Testis (tissue), 3 donors: ENCODE measurements around the gene FUT1. TPM values are rescaled to one million over a fixed set of nuclear protein-coding genes. Genes with fewer than 3 reads are reported as not detected.

Experiments
- DNase-seq: peaks from one replicate; pipeline ENCODE4 v3.0.0-alpha.2; 2019
- H3K27ac ChIP-seq, 2 donors: fragments of 200-600 bp; sonication (generic); one replicate each; pipeline ENCODE4 v1.5.1; 2019
- H3K27me3 ChIP-seq: fragments of 200-600 bp; sonication (generic); one replicate; pipeline ENCODE4 v1.5.1; 2019
- H3K36me3 ChIP-seq: fragments of 200-600 bp; sonication (generic); one replicate; pipeline ENCODE4 v1.5.1; 2017; ENCODE audit warnings: low read depth; ENCODE audit errors: missing control alignments
- H3K4me1 ChIP-seq: fragments of 200-600 bp; sonication (generic); one replicate; pipeline ENCODE4 v1.5.1; 2019
- H3K4me3 ChIP-seq, 2 donors: fragments of 200-600 bp; sonication (generic); one replicate each; pipeline ENCODE4 v1.5.1; 2017 to 2019
- H3K9me3 ChIP-seq: fragments of 200-600 bp; sonication (generic); one replicate; pipeline ENCODE4 v1.5.1; 2017
- POLR2A ChIP-seq: fragments of 450-650 bp; IDR thresholded peaks from one replicate; pipeline ENCODE4 v1.6.1; 2017; ENCODE audit warnings: antibody characterized with exemption, mild to moderate bottlenecking, moderate library complexity
- WGBS, 2 donors: methylation state at CpG; one replicate each; pipeline ENCODE4 v1.1.5; 2018; 5-methylcytosine and 5-hydroxymethylcytosine counted together
- intact Hi-C: fragments of 100-400 bp; cut with DNase I; formaldehyde crosslinking; loops from one replicate; pipeline ENCODE4 v1.15.1; 2023; ENCODE audit warnings: low total_unique reads
- polyA plus RNA-seq: library from polyadenylated mRNA; stranded (reverse); fragments of 350-450 nt; fragmentation: Illumina TruSeq; extraction: RNeasy Lipid Tissue Mini Kit (QIAGEN cat#74804); gene quantifications from one replicate; pipeline ENCODE4 v1.2.3, GENCODE V29; 2014; ENCODE audit warnings: low read depth, low replicate concordance; ENCODE audit not compliant: insufficient read depth
- total RNA-seq, 2 donors: library from RNA; depleted of rRNA; stranded (reverse); fragments of >200 nt; gene quantifications; one replicate each; pipeline ENCODE4 v1.2.3, GENCODE V29; 2016
- TF ChIP-seq, protein P1 (sequence below), 3 experiments: fragments of 450-650 bp in 2 of 3; fragments of 200-600 bp in 1 of 3; sonication (generic) in 1 of 3; IDR thresholded peaks; one replicate each; pipeline ENCODE4 v1.5.1; 2016 to 2019; ENCODE audit warnings: antibody characterized with exemption in 3 of 3, mild to moderate bottlenecking in 2 of 3, moderate library complexity in 1 of 3

FUT1 gene
- total and polyA plus RNA-seq, 3 donors from 2014 or later: 2.0 to 5.1 (median 3.6) TPM

DNA sequence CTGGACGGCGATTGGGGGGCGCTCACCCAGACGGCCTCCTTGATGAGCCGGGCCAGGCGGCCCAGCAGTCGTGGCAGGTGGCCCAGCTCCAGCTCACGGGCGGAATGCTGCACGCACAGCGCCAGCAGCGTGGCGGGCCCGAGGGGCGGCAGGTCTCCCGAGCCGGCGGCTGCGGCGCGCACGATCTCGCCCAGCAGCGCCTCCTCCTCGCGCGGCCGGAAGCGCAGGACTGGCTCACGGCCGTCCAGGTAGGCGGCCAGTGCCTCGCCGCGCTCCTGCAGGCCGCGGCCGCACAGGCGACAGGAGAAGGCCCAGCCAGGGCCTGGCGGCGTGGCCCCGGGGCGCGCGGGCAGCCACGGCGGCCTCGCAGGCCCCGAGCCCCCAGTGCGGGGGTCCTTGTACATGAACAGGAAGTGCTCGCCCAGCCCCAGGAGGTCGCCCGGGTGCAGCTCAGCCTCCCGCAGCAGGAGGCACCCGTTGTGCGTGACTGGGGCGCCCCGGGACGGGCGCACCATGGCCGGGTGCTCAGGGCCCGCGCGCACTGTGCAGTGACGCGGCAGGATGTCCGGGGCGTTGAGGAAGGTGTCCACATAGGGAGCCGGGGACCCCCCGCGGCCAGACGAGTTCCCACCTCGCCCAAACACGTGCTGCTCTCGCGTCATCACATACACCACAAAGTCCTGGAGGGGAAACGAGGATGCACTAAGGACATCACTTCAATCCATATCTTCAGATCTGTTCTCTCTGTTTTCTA lies 23.4 kb downstream of the FUT1 start:
- H3K27ac ChIP-seq: peak overlapping the region in 1 of 2 donors; percentile 66

DNA sequence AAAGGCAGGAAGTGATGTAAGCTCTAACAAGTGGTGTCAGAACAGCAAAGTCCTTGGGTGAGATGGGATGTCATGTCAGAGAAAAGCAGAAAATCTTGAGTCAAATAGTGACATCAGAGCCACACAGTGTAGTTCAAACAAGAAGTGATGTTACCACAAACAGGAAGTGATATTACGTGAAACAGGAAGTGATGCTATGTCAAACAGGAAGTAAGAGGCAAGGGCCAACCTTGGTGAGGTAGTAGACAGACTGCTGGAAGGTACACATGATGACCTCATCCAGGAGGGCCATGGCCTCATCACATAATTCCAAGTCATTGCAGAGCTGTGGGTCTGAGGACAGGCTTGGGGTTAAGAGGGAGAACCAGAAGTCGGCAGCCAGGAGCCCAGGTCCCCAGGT lies 25.9 kb downstream of the FUT1 start:
- WGBS, 2 donors: 68 to 79% methylated on average over 1 to 2 of the region's 2 CpGs
- Histone ChIP-seq H3K4me1 (peaks cover 13% of the 10 kb centered on the region), H3K27ac (peak overlapping the region in 1 of 2 donors; percentile 43), H3K4me3 (no peak overlapping the region), H3K9me3 (no peaks in the 10 kb centered on the region), H3K27me3 (no peaks in the 10 kb centered on the region), H3K36me3 (no peaks in the 10 kb centered on the region)
- TF ChIP-seq, protein P1, sequence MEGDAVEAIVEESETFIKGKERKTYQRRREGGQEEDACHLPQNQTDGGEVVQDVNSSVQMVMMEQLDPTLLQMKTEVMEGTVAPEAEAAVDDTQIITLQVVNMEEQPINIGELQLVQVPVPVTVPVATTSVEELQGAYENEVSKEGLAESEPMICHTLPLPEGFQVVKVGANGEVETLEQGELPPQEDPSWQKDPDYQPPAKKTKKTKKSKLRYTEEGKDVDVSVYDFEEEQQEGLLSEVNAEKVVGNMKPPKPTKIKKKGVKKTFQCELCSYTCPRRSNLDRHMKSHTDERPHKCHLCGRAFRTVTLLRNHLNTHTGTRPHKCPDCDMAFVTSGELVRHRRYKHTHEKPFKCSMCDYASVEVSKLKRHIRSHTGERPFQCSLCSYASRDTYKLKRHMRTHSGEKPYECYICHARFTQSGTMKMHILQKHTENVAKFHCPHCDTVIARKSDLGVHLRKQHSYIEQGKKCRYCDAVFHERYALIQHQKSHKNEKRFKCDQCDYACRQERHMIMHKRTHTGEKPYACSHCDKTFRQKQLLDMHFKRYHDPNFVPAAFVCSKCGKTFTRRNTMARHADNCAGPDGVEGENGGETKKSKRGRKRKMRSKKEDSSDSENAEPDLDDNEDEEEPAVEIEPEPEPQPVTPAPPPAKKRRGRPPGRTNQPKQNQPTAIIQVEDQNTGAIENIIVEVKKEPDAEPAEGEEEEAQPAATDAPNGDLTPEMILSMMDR (IDR thresholded peaks at IDR 0.05): no peak
- no peak for TF ChIP-seq POLR2A
- intact Hi-C loops: no loop called here
- no peak for DNase-seq

More for the DNA sequence above, 23.4 kb downstream of the FUT1 start:
- no peaks in the 10 kb centered on the region for H3K27me3 ChIP-seq
- no peaks in the 10 kb centered on the region for H3K36me3 ChIP-seq
- no peak for DNase-seq
- TF ChIP-seq, protein P1 (IDR thresholded peaks at IDR 0.05): no peak
- TF ChIP-seq POLR2A: no peak
- WGBS, 2 donors: 32 to 43% methylated on average over 22 to 51 of the region's 77 CpGs
- H3K9me3 ChIP-seq: no peaks in the 10 kb centered on the region
- intact Hi-C loops: no loop called here
- H3K4me1 ChIP-seq: peaks cover 13% of the 10 kb centered on the region
- H3K4me3 ChIP-seq: peak overlapping the region; percentile 26 to 49

DNA sequence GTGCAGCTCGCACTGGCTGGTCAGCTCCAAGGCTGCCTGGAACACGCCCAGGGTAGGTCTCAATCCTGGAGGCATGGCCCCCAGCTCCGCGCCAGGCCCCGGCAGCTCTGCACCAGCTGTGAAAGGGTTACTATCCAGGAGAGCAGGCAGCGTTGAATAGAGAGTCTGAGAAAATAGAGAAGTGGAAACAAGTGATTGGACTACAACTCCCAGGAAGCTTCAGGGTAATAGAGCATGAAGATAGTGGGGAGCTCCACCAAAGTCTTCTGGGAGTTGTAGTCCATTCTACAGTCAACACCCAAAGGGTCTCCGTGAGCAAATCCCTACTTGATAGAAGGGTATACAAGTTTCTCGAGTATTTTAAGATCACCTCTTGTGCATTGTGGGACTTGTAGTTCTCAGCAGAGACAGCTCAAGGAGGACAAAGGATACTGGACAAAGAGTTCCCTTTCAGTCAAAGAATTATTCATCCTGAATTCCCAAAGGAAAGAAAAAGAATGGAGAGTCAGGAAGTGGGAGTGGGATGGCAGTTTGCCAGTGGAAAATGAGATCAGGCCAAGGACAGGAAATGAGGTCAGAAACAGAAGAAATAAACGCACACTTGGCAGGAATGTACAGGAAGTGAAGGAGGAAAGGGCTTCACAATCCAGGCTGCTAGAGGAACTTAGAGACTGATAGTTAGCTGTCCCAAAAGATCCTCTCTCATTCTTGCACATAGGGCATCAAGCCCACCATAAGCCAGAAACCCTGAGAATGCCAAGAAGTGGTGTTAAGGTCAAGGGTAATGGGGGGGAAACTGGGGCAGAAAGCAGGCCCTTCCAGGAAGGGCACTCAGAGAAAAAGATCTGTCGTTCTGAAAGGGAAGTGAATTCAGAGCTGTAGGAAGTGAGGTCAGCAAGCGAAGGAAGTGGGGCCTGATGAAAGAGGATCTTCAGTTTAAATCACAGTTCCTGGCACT lies 27.4 kb downstream of the FUT1 start:
- Histone ChIP-seq H3K27me3 (no peaks in the 10 kb centered on the region), H3K4me3 (no peak overlapping the region), H3K36me3 (no peaks in the 10 kb centered on the region), H3K4me1 (peaks cover 16% of the 10 kb centered on the region), H3K9me3 (no peaks in the 10 kb centered on the region), H3K27ac (peak overlapping the region; percentile 53 to 90)
- intact Hi-C loops: no loop called here
- WGBS, 2 donors: 50 to 59% methylated on average over 11 of the region's 11 CpGs
- TF ChIP-seq, protein P1 (IDR thresholded peaks at IDR 0.05): no peak
- no peak for TF ChIP-seq POLR2A
- peak; percentile 65 for DNase-seq

DNA sequence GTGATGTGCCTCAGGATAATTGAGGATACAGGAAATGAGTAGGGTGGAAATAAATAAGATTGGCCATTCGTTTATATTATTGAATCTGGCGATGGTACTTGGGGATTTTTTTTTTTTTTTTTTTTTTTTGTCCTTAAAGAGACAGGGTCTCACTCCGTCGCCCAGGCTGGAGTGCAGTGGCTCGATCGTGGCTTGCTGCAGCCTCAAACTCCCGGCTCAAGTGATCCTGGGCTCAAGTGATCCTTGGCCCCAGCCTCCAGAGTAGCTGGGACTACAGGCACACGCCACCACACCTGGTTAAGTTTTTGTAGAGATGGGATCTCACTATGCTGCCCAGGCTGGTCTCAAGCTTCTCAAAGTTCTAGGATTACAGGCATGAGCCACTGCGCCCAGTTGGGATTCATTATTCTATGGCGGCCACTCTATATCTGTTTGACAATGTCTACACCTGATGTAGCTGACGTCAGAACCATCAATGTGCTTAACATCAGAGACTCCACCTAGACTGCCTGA lies 30.2 kb downstream of the FUT1 start:
- intact Hi-C loops: no loop called here
- H3K27me3 ChIP-seq: no peaks in the 10 kb centered on the region
- H3K36me3 ChIP-seq: no peaks in the 10 kb centered on the region
- no peak overlapping the region for H3K27ac ChIP-seq
- no peaks in the 10 kb centered on the region for H3K9me3 ChIP-seq
- no peak for TF ChIP-seq POLR2A
- TF ChIP-seq, protein P1 (IDR thresholded peaks at IDR 0.05): no peak
- no peak overlapping the region for H3K4me3 ChIP-seq
- H3K4me1 ChIP-seq: peaks cover 36% of the 10 kb centered on the region
- WGBS, 2 donors: 74 to 83% methylated on average over 11 of the region's 11 CpGs
- DNase-seq: no peak
